Breast epithelium (tissue), 4 donors: ENCODE measurements around the gene CCL14. TPM values are rescaled to one million over a fixed set of nuclear protein-coding genes. Genes with fewer than 3 reads are reported as not detected.
"Not testable (repeated sequence)": the region's sequence is repeated elsewhere in the genome, so short reads cannot be mapped to it uniquely, and the experiment has no call there.

Experiments
- DNase-seq, 2 donors: peaks; one replicate each; pipeline ENCODE4 v3.0.0-alpha.2; 2019; ENCODE audit warnings: low spot score in 2 of 2
- H3K27ac ChIP-seq, 2 donors: fragments of 200-600 bp; sonication (generic) in 1 of 2; one replicate each; pipeline ENCODE4 v1.5.1; 2016 to 2019; ENCODE audit warnings: mild to moderate bottlenecking in 1 of 2
- H3K27me3 ChIP-seq, 2 donors: fragments of 200-600 bp; sonication (generic) in 1 of 2; one replicate each; pipeline versions ENCODE4 v1.5.1 to v1.6.0; 2017 to 2019; ENCODE audit warnings: control low read depth in 1 of 2, mild to moderate bottlenecking in 1 of 2
- H3K36me3 ChIP-seq: fragments of 200-600 bp; one replicate; pipeline ENCODE4 v1.5.1; 2019
- H3K4me1 ChIP-seq, 2 donors: fragments of 200-600 bp; sonication (generic); one replicate each; pipeline ENCODE4 v1.5.1; 2016 to 2019; ENCODE audit warnings: control low read depth in 1 of 2
- H3K4me3 ChIP-seq, 3 donors: fragments of 200-600 bp; sonication (generic); 1 replicate in 2 of 3; 2 replicates in 1 of 3; pipeline ENCODE4 v1.5.1; 2016 to 2019; ENCODE audit warnings: mild to moderate bottlenecking in 3 of 3, moderate library complexity in 2 of 3
- H3K9me3 ChIP-seq, 2 donors: fragments of 200-600 bp; sonication (generic) in 1 of 2; one replicate each; pipeline ENCODE4 v1.5.1; 2016 to 2019; ENCODE audit warnings: control low read depth in 1 of 2
- POLR2A ChIP-seq: fragments of 450-650 bp; IDR thresholded peaks from one replicate; pipeline ENCODE4 v1.6.1; 2016; ENCODE audit warnings: antibody characterized with exemption, mild to moderate bottlenecking, moderate library complexity
- POLR2AphosphoS5 ChIP-seq, 3 donors: sonication (generic); formaldehyde crosslinking; IDR thresholded peaks; one replicate each; pipeline ENCODE4 v1.6.1; 2017; ENCODE audit warnings: antibody characterized with exemption in 3 of 3
- intact Hi-C: fragments of 100-400 bp; cut with DNase I; formaldehyde crosslinking; loops from one replicate; pipeline ENCODE4 v1.15.1; 2023; ENCODE audit warnings: low total_unique reads
- total RNA-seq, 3 donors: library from RNA; depleted of rRNA; stranded (reverse); fragments of >200 nt; gene quantifications; one replicate each; pipeline ENCODE4 v1.1.0, GENCODE V29; 2016
- TF ChIP-seq, protein P1 (sequence below), 3 donors: fragments of 450-650 bp; IDR thresholded peaks; one replicate each; pipeline ENCODE4 v1.5.1; 2016 to 2017; ENCODE audit warnings: antibody characterized with exemption in 3 of 3, mild to moderate bottlenecking in 3 of 3, moderate library complexity in 3 of 3

Gene CCL14
- total RNA-seq, 3 donors from 2014 or later = 12.4 to 54.1 (median 31.5) TPM

DNA sequence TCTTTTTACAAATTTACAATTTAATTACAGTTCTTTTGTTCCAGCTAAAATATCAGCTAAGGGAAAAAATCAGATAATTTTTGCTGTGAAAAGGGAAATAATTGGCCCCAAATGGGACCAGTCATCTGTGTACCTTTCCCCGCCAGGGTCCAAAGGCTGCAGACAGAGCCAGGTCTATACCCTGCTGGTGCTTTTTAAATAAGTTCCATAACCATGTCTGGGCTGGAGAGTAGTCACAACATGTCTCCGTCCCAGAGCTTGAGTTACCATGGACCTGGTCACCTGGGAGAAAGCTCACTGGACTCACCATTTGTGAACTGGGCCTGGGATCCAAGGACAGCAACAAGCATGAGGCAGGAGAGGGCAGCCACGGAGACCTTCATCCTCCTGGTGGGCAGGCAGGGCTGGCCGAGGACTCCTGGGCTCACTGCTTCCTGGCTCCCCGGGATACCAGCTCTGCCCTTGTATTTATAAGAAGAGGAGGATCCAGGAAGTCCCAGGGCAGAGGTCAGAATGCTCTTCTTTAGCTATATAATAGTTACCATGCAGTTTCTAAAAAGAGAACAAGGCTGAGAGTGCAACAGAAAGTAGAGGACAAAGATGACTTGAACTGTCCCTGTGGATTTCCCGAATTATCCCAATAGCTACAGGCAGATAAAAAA is 14.7 kb upstream of the CCL14 start, which contains the start of gene CCL15:
Gene CCL15, minus strand, starts transcription at position 444 of the 662 bp plus-strand sequence. Its CDS starts 61 bp downstream, at position 383.
- DNase-seq = no peak
- Histone ChIP-seq H3K9me3 (no peaks in the 10 kb centered on the region), H3K27ac (no peak within 1 kb of the TSS), H3K36me3 (no peaks in the 10 kb centered on the region), H3K4me3 (no peak within 1 kb of the TSS), H3K4me1 (no peaks in the 10 kb centered on the region), H3K27me3 (no peaks in the 10 kb centered on the region)
- TF ChIP-seq POLR2AphosphoS5 (IDR thresholded peaks at IDR 0.05) (no peak), POLR2A (no peak)
- TF ChIP-seq, protein P1, sequence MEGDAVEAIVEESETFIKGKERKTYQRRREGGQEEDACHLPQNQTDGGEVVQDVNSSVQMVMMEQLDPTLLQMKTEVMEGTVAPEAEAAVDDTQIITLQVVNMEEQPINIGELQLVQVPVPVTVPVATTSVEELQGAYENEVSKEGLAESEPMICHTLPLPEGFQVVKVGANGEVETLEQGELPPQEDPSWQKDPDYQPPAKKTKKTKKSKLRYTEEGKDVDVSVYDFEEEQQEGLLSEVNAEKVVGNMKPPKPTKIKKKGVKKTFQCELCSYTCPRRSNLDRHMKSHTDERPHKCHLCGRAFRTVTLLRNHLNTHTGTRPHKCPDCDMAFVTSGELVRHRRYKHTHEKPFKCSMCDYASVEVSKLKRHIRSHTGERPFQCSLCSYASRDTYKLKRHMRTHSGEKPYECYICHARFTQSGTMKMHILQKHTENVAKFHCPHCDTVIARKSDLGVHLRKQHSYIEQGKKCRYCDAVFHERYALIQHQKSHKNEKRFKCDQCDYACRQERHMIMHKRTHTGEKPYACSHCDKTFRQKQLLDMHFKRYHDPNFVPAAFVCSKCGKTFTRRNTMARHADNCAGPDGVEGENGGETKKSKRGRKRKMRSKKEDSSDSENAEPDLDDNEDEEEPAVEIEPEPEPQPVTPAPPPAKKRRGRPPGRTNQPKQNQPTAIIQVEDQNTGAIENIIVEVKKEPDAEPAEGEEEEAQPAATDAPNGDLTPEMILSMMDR (IDR thresholded peaks at IDR 0.05) = no peak
- intact Hi-C loops = no loop called here

DNA sequence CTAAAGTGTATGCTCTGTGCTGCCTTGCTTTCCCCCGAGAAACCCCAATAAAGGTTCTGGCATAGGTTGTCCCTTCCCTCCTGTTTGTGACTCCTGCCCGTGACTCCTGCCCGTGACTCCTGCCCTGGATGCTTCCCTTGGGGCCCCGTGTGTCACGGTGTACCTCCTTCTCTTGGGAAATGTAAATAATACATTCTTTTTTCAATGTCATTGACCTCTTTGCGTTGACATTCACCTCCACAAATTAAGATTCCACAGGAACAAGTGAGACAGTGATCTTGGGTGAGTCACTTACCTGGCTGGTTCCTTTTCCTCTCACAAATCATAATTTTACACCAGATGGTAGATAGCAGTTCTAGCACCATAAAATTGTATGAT is 14.2 kb upstream of the CCL14 start:
- H3K4me3 ChIP-seq = no peak overlapping the region
- TF ChIP-seq, protein P1 (IDR thresholded peaks at IDR 0.05) = no peak
- TF ChIP-seq POLR2AphosphoS5 (IDR thresholded peaks at IDR 0.05) = no peak
- no peak for TF ChIP-seq POLR2A
- no peaks in the 10 kb centered on the region for H3K9me3 ChIP-seq
- intact Hi-C loops = no loop called here
- no peak overlapping the region for H3K27ac ChIP-seq
- no peaks in the 10 kb centered on the region for H3K36me3 ChIP-seq
- DNase-seq = no peak
- H3K4me1 ChIP-seq = no peaks in the 10 kb centered on the region
- no peaks in the 10 kb centered on the region for H3K27me3 ChIP-seq

DNA sequence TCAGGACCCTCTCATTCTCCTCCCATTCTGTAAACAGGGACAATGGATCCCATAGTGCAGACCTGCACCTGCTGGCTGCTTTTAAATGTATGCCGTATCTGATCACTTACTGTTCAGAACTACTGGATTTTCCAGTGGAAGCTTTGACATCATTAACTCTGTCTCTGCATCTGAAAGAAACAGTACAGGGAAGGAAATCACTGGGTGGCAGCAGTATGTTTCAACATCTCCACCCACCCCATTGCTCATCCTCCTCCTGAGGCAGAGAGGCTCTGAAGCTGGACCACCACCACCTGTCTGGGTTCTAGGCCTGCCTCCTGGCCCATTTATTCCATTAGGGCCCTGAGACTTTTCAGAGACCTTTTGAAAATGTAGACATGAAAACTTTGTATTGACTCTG is 12.2 kb upstream of the CCL14 start:
- TF ChIP-seq, protein P1 (IDR thresholded peaks at IDR 0.05) = no peak
- no peak for TF ChIP-seq POLR2A
- no peak for TF ChIP-seq POLR2AphosphoS5 (IDR thresholded peaks at IDR 0.05)
- intact Hi-C loops = no loop called here
- Histone ChIP-seq H3K4me1 (no peaks in the 10 kb centered on the region), H3K27ac (no peak overlapping the region), H3K27me3 (no peaks in the 10 kb centered on the region), H3K4me3 (no peak overlapping the region), H3K9me3 (peaks cover 0 to 7% of the 10 kb centered on the region in 2 donors), H3K36me3 (no peaks in the 10 kb centered on the region)
- DNase-seq = no peak

DNA sequence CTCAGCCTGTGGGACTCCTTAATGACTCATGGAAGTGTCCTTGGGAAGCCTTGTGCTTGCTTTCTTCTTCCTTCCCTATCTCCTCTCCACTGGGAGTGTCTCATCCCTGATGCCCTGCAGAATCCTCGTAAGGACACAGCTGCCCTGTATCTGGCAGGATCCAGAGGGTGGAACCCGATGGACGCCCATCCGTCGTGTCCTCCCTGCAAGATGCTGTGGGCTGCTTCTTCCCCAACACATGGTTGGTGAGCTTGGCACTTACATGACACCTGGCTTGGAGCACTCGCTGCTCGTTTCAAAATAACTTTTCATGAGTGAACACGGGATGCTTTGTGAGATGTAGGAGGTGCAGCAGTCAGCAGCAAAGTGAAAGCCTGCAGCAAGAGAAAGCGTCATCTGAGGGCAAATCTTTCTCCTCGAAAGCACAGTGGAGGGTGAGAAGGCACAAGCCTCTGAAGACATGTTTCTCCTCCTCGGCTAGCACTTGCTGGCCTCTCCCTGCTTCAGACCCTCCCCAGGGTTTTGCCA is 11.6 kb upstream of the CCL14 start:
- H3K27me3 ChIP-seq = no peaks in the 10 kb centered on the region
- TF ChIP-seq POLR2AphosphoS5 (IDR thresholded peaks at IDR 0.05) (no peak), POLR2A (no peak)
- TF ChIP-seq, protein P1 (IDR thresholded peaks at IDR 0.05) = no peak
- H3K4me3 ChIP-seq = no peak overlapping the region
- H3K9me3 ChIP-seq = peaks cover 0 to 7% of the 10 kb centered on the region in 2 donors
- no peaks in the 10 kb centered on the region for H3K36me3 ChIP-seq
- H3K27ac ChIP-seq = no peak overlapping the region
- intact Hi-C loops = no loop called here
- DNase-seq = no peak
- no peaks in the 10 kb centered on the region for H3K4me1 ChIP-seq

DNA sequence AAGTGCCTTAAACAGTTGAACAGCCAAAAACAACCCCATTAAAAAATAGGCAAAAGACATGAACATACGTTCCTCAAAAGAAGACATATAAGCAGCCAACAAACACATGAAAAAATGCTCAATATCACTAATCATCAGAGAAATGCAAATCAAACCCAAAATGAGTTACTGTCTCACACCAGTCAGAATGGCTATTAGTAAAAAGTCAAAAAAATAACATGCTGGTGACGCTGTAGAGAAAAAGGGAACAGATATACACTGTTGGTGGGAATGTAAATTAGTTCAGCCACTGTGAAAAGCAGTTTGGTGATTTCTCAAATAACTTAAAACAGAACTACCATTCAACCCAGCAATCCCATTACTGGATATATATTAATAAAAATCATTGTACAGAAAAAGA is 8.8 kb upstream of the CCL14 start:
- DNase-seq, H3K4me1 ChIP-seq, H3K9me3 ChIP-seq, intact Hi-C loops, H3K4me3 ChIP-seq, H3K27ac ChIP-seq, H3K36me3 ChIP-seq, H3K27me3 ChIP-seq: not testable (repeated sequence)
